K562 (cell line): ENCODE data around the gene CELSR3. TPM values are rescaled to one million over a fixed set of nuclear protein-coding genes. Genes with fewer than 3 reads are reported as not detected.

Experiments used
- ATAC-seq: fragments of 200-7000 bp; cut with Tn5 transposase; 3 replicates; pipeline ENCODE4 v1.9.1; 2020; ENCODE audit warnings: moderate library complexity
- BruUV-seq: library from RNA; stranded (reverse); fragments of 400-500 nt; replicated peaks from 2 replicates; lab custom pipeline; 2021; lab: Mats Ljungman, UMichigan
- CTCF ChIA-PET: fragments of 300-600 bp; formaldehyde crosslinking; extraction: SDS; loops from one replicate; lab custom pipeline; 2021; ENCODE audit warnings: low intra/inter-chr PET ratio; lab: Yijun Ruan, JAX
- POLR2A ChIA-PET: fragments of 300-600, 350-650 bp; sonication (Branson Sonifier 250); formaldehyde crosslinking; extraction: SDS; loops from one replicate; lab custom pipeline; 2021; ENCODE audit warnings: antibody characterized with exemption, inconsistent platforms; lab: Yijun Ruan, JAX
- DNase-seq, 4 experiments: peaks; one replicate each; pipeline versions ENCODE4 v3.0.0 to v3.0.0-alpha.2; 2011 to 2018; ENCODE audit warnings: low spot score in 3 of 4, mixed read lengths in 3 of 4; ENCODE audit errors: extremely low read depth in 1 of 4
- FAIRE-seq: peaks from 2 replicates; lab custom pipeline; 2011; peaks lifted over from hg19 to GRCh38; lab: Jason Lieb, UNC
- H2AFZ ChIP-seq: 2 replicates; pipeline ENCODE4 v1.6.0; 2011; ENCODE audit warnings: low read depth, low read length, control low read depth, inconsistent platforms
- H3K27ac ChIP-seq: fragments of 200-600 bp; 3 replicates; pipeline ENCODE4 v1.8.0; 2011; ENCODE audit warnings: low read depth, mild to moderate bottlenecking, control low read depth, inconsistent platforms, low read length, moderate library complexity, mixed read lengths; ENCODE audit errors: extremely low read depth
- H3K27me3 ChIP-seq, 2 experiments: fragments of 300-600 bp in 1 of 2; 2 replicates in 1 of 2; 3 replicates in 1 of 2; pipeline versions ENCODE4 v1.6.0 to v1.8.0; 2011; ENCODE audit warnings: inconsistent platforms in 2 of 2, low read length in 2 of 2, mild to moderate bottlenecking in 1 of 2, mixed read lengths in 1 of 2, moderate library complexity in 1 of 2; ENCODE audit not compliant: control insufficient read depth in 2 of 2, insufficient read depth in 2 of 2
- H3K36me3 ChIP-seq: fragments of 300-600 bp; 3 replicates; pipeline ENCODE4 v1.8.0; 2011; ENCODE audit warnings: mild to moderate bottlenecking, low read length, inconsistent platforms; ENCODE audit not compliant: control insufficient read depth, insufficient read depth
- H3K4me1 ChIP-seq, 2 experiments: fragments of 200-600 bp in 1 of 2; replicated peaks in 1 of 2; 2 replicates in 1 of 2; 3 replicates in 1 of 2; pipeline versions ENCODE4 v1.5.1 to v1.8.0; 2011; ENCODE audit warnings: inconsistent platforms in 2 of 2, low read length in 2 of 2, mild to moderate bottlenecking in 1 of 2, mixed read lengths in 1 of 2, moderate library complexity in 1 of 2; ENCODE audit not compliant: control insufficient read depth in 2 of 2, insufficient read depth in 2 of 2
- H3K4me2 ChIP-seq: 2 replicates; pipeline ENCODE4 v1.6.1; 2011; ENCODE audit warnings: low read length, control low read depth, inconsistent platforms, mixed read lengths; ENCODE audit not compliant: insufficient read depth
- H3K4me3 ChIP-seq: fragments of 200-600 bp; sonication (generic), shearing (Covaris generic); 2 replicates; pipeline ENCODE4 v1.5.1; 2016; ENCODE audit warnings: control low read depth, inconsistent platforms
- H3K79me2 ChIP-seq: fragments of 200-600 bp; 3 replicates; pipeline ENCODE4 v1.8.0; 2011; ENCODE audit warnings: low read length, inconsistent platforms; ENCODE audit not compliant: control insufficient read depth, insufficient read depth
- H3K9ac ChIP-seq, 2 experiments: 2 replicates each; pipeline versions ENCODE4 v1.6.0 to v1.6.1; 2011; ENCODE audit warnings: low read depth in 2 of 2, low read length in 2 of 2, control low read depth in 1 of 2, inconsistent platforms in 1 of 2, mild to moderate bottlenecking in 1 of 2, mixed read lengths in 1 of 2; ENCODE audit not compliant: insufficient read depth in 1 of 2
- H3K9me1 ChIP-seq: one replicate; pipeline ENCODE4 v1.6.0; 2011; ENCODE audit warnings: inconsistent platforms, mild to moderate bottlenecking, low read length, moderate library complexity; ENCODE audit not compliant: control insufficient read depth, insufficient read depth
- H3K9me3 ChIP-seq: replicated peaks from 2 replicates; pipeline ENCODE4 v1.5.1; 2011; ENCODE audit warnings: low read depth, low read length, inconsistent platforms; ENCODE audit not compliant: control insufficient read depth, insufficient read depth
- H4K20me1 ChIP-seq: replicated peaks from 2 replicates; pipeline ENCODE4 v1.6.1; 2011; ENCODE audit warnings: low read length, inconsistent platforms, mixed read lengths; ENCODE audit not compliant: control insufficient read depth, insufficient read depth
- FOXK1 ChIP-seq: sonication (generic); formaldehyde crosslinking; IDR thresholded peaks from 2 replicates; pipeline ENCODE4 v1.8.0; 2022; ENCODE audit warnings: missing genetic modification reagents, mild to moderate bottlenecking, borderline replicate concordance
- HNRNPLL ChIP-seq: fragments of 200-400 bp; formaldehyde crosslinking; IDR thresholded peaks from 2 replicates; pipeline ENCODE4 v1.6.1; 2017; ENCODE audit warnings: low read length, low read depth, mild to moderate bottlenecking; ENCODE audit not compliant: poor library complexity, severe bottlenecking
- ZNF311 ChIP-seq: fragments of 250-450 bp; sonication (Bioruptor Pico); IDR thresholded peaks from 2 replicates; pipeline ENCODE4 v1.4.0; 2020; ENCODE audit warnings: mild to moderate bottlenecking, moderate library complexity
- WGBS: fragments of 100-300 bp; shearing (Covaris generic); methylation state at CpG from one replicate; pipeline ENCODE4 v1.1.6; 2016; ENCODE audit warnings: low coverage, mixed read lengths; ENCODE audit not compliant: insufficient coverage; ENCODE audit errors: missing lambda C conversion rate; 5-methylcytosine and 5-hydroxymethylcytosine counted together
- in situ Hi-C: fragments of 300-500 bp; cut with MboI; formaldehyde crosslinking; loops from 4 replicates; pipeline ENCODE4 v1.15.0; 2018; ENCODE audit warnings: inconsistent platforms, mixed read lengths
- intact Hi-C: fragments of 100-400 bp; cut with micrococcal nuclease; formaldehyde crosslinking; loops from 2 replicates; pipeline ENCODE4 v1.14.2; 2022
- polyA plus RNA-seq, 8 experiments: library from polyadenylated mRNA; depleted of rRNA in 4 of 8; stranded (reverse) in 5 of 8; unstranded in 3 of 8; fragments of >200 nt; fragmentation: Nextera tagmentation in 2 of 8; fragmentation: Illumina TruSeq in 1 of 8; extraction: Ambion mirVana in 2 of 8; extraction: Trizol in 1 of 8; gene quantifications; 2 replicates each; pipeline versions ENCODE4 v1.2.1 to v1.2.3, GENCODE V29; 2011 to 2014; ENCODE audit warnings: inconsistent platforms in 1 of 8, missing spikeins in 1 of 8
- total RNA-seq, 7 experiments: library from RNA; depleted of rRNA in 6 of 7; stranded (reverse); fragments of >200 nt in 6 of 7; fragmentation: Illumina TruSeq in 2 of 7; extraction: Trizol in 2 of 7; gene quantifications; 2 replicates each; pipeline versions ENCODE4 v1.2.1 to v1.2.3, GENCODE V29; 2011 to 2021; ENCODE audit warnings: low replicate concordance in 1 of 7
- TF ChIP-seq, protein P1 (sequence below), 3 experiments: IDR thresholded peaks in 2 of 3; conservative IDR thresholded peaks in 1 of 3; 2 replicates each; pipeline ENCODE4 v1.5.1; 2011 to 2012; ENCODE audit warnings: low read length in 3 of 3, mild to moderate bottlenecking in 3 of 3, control low read depth in 2 of 3, improper control_type of control experiment in 1 of 3, inconsistent platforms in 1 of 3, low read depth in 1 of 3, mixed read lengths in 1 of 3, moderate library complexity in 1 of 3; ENCODE audit not compliant: insufficient read depth in 2 of 3

The CELSR3 gene
- total and polyA plus RNA-seq, 9 of the 15 experiments (the other 6 are each of a cell fraction or from before 2014, with no cell fraction given) = 0.10 to 2.7 (median 0.76) TPM

DNA sequence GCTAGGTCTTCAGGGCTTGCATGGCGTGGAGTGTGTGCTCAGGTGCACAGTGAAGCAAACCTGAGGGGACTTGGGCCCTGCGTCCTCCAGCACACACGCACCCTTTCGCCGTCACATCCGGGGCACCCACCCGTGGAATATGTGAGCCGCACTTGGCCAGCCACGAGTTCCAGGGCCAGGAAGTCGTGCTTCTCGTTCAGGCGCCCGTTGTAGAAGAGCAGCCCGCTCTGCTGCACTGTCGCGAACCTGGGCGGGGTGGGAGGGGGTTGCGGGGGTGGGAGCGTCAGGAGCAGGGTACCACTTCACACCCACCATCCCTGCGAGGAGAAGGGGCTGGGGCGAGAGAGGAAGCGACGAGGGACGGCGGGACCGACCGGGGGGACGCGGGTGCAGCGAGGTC lies 7.1 kb downstream of the CELSR3 start:
- H3K9ac ChIP-seq = no peak overlapping the region
- H3K9me1 ChIP-seq = no peaks in the 10 kb centered on the region
- H3K27ac ChIP-seq = no peak overlapping the region

More for the DNA sequence above, 7.1 kb downstream of the CELSR3 start:
- in situ Hi-C loops (no loop called here), intact Hi-C loops (no loop called here)
- Histone ChIP-seq H2AFZ (no peak overlapping the region), H3K4me3 (no peak overlapping the region), H3K4me2 (no peak overlapping the region), H4K20me1 (no peaks in the 10 kb centered on the region), H3K79me2 (no peaks in the 10 kb centered on the region), H3K27me3 (no peaks in the 10 kb centered on the region; a peak in 1 of 5 replicates), H3K9me3 (no peaks in the 10 kb centered on the region), H3K4me1 (peaks cover 0 to 11% of the 10 kb centered on the region in 2 experiments; a peak in 2 of 5 replicates), H3K36me3 (no peaks in the 10 kb centered on the region)
- DNase-seq (no peak), ATAC-seq (no peak), FAIRE-seq (no peak)
- ChIA-PET CTCF (no interaction called here), POLR2A (no interaction called here)
- no peak for TF ChIP-seq ZNF311 (CRISPR knock-in tag)
- no peak for TF ChIP-seq HNRNPLL
- TF ChIP-seq FOXK1 (CRISPR knock-in tag) = no peak
- TF ChIP-seq, protein P1, sequence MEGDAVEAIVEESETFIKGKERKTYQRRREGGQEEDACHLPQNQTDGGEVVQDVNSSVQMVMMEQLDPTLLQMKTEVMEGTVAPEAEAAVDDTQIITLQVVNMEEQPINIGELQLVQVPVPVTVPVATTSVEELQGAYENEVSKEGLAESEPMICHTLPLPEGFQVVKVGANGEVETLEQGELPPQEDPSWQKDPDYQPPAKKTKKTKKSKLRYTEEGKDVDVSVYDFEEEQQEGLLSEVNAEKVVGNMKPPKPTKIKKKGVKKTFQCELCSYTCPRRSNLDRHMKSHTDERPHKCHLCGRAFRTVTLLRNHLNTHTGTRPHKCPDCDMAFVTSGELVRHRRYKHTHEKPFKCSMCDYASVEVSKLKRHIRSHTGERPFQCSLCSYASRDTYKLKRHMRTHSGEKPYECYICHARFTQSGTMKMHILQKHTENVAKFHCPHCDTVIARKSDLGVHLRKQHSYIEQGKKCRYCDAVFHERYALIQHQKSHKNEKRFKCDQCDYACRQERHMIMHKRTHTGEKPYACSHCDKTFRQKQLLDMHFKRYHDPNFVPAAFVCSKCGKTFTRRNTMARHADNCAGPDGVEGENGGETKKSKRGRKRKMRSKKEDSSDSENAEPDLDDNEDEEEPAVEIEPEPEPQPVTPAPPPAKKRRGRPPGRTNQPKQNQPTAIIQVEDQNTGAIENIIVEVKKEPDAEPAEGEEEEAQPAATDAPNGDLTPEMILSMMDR (IDR thresholded peaks at IDR 0.05 in 2 of 3, conservative IDR thresholded peaks at IDR 0.05 in 1 of 3; ENCODE audit: insufficient read depth in 2 of 3, low read depth in 1 of 3, low read length in 3 of 3) = no peak
- 91% methylated on average over 6 of the region's 30 CpGs for WGBS
- BruUV-seq = no TSS peak
